G401.6 (cell line): ENCODE measurements around the gene PARVB.
"Not testable (repeated sequence)": the region's sequence is repeated elsewhere in the genome, so short reads cannot be mapped to it uniquely, and the experiment has no call there.

ENCODE experiments used
- FAIRE-seq: peaks from 2 replicates; lab custom pipeline; 2012; peaks lifted over from hg19 to GRCh38; lab: Jason Lieb, UNC

PARVB gene

DNA sequence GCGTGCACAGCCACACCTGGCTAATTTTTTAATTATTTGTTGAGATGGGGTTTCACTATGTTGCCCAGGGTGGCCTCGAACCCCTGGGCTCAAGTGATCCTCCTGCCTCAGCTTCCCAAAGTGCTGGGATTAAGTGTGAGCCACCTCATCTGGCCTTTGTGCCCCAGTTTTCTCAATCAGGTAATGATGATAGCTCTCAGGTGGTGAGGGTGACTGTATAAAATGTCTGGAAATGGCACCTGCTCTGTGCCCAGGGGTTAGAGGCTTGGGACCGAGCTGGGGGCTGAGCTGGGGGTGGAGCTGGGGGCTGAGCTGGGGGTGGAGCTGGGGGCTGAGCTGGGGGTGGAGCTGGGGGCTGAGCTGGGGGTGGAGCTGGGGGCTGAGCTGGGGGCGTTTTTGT, 32.5 kb downstream of the PARVB start:
- not testable (repeated sequence) for FAIRE-seq

DNA sequence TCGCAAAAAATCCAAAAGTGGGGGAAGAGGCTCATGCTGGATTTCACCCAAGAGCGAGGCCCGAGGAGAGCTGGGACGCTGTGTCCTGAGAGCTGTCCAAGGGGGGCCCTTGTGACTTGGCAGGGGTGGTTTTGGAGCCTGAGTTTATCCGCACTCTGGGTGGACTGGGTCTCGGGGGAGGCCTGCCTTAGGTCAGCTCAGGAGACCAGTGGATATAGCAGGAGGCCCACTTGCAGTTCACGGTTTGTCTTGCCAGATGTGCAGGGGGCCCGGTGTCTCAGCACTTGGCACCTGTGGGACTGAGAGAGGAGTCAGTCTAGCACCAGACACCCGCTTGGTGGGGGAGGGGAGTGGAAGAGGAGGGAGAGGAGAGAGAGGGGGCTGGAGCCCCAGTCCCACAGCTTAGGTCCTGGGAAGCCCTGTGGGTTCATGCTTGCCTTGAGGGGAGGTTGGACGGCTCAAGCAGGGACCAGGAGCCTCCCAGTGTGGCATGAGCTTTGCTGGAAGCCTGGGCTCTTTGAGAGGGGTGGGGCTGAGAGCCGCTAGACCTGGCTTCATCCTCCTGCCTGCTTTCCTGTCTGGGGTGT, 33.4 kb downstream of the PARVB start:
- no peak for FAIRE-seq

DNA sequence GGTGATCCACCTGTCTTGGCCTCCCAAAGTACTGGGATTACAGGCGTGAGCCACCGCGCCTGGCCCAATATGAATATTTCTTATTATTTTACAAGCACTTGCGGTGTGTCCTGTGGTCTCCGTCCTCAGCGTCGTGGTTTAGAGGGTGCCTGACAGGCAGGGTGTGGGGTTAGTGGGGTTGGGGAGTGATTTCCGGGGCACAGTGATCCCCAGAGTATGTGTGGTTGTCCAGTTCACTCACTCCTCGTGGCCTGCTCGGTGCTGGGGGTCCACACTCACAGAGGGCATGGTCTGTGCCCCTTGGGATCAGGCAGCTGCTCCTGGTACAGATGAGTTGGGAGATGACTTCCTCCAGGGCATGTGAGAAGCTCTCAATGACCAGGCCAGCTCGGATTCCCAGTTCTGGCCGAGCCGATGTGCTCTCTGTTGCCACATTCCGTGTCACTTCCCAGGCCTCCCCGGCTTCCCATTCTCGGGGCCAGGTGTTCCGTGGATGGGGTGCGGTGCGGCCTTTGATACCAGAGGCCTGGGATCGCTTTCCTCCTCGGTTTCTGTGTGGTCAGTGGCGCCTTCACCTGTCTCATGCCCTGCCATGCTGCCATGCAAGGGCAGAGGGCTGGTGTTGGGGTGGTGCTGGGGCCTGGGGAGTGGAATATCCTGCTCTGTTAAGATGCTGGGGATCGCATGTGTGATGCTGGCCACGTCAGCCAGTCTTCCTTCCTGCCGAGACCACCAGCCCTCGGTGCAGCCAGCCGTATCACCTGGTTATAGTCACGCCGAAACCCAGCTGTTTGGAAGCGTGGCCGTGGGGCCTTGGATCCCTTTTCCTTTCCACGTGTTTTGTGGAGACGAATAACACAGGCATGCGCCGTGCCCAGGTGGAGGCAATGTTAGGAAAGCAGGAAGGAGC, 39.6 kb downstream of the PARVB start:
- FAIRE-seq = no peak

DNA sequence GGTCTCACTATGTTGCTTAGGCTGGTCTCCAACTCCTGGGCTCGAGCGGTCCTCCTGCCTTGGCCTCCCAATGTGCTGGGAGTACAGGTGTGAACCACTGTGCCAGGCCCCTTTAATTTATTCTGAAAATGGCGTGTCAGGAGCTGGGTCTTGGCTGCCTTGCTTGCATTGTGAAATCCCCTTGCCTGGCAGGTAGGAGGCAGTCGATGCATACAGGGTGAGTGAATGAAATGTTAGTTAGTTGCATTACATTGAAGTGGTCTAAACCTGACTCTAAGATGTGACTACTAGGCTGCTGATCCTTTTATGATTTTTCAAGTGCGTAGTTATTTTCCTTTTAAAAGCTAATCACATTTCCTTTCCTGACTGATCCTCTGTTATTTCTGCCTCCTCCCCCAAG, 42.9 kb downstream of the PARVB start:
- FAIRE-seq = no peak

DNA sequence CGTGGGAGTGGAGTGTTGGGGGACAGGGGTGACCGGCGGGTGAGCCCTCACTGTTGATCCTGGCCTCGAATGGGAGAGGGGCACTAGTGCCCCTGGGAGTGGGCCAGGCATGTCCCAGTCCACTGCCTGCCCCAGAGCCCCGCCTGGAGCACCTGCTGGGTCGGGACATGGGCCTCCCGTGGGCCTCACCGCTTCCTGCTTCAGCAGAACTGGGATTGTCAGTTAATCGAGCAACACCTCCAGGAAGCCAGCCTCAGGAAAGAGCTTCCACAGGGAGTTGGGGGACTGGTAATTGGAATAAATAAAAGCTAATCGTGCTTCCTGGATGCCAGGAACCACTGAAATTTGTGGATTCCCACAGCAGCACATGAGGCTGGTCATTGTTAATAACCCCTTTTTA, 43.8 kb downstream of the PARVB start:
- FAIRE-seq = no peak

DNA sequence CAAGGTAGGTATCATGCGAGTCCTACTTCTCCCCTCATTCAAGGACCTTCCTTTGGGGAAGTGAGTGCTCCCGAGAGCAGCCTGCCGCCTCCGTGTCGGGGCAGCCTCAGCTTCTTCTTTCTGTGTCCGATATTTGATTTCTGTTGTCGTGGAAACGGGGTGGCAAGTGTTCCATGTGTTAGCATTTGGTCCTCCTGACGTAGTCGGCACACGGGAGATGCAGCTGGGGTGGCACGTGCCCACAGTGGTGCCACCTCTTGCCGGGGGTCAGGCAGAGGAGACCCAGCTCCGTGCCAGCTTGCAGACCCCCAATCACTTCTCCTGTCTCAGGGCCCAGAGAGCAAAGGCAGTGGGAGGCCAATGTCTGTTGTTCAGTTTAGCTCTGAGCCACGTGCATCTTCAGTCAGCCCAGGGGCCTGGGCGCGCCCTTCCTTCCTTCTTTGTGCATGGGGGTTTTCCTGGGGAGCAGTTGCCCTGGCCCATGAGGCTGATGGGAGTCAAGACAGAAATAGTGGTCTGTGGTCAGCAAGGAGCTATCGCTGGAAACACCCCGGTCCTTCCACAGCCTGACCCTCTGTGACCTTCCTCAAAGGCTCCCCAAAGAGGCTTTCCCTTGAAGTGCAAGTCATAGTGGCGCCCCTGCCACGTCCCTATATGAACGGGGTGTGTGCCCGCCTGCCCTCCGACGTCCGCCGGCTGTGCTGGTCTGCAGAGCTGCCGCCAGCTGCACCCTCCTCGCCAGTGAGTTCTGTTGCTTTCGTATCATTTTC, 44.5 kb downstream of the PARVB start:
- no peak for FAIRE-seq

DNA sequence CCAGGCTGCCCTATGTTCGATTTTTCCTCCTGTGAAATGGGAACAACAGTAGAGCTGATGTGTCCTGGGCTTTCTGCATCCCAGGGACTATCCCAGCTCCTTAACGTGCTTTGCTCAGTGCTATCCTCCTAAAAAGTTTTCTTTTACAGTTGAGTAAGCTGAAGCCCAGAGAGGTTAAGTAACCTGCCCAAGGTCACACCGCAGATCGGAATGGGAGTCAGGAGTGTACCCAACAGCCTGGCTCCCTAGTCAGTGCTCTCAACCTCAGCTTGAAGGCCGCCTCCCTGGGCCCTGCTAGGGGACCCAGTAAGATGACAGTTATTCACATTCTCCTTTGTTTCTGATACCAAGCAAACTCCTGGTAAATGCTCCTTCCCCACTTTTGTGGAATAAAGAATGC, 45.9 kb downstream of the PARVB start:
- no peak for FAIRE-seq

DNA sequence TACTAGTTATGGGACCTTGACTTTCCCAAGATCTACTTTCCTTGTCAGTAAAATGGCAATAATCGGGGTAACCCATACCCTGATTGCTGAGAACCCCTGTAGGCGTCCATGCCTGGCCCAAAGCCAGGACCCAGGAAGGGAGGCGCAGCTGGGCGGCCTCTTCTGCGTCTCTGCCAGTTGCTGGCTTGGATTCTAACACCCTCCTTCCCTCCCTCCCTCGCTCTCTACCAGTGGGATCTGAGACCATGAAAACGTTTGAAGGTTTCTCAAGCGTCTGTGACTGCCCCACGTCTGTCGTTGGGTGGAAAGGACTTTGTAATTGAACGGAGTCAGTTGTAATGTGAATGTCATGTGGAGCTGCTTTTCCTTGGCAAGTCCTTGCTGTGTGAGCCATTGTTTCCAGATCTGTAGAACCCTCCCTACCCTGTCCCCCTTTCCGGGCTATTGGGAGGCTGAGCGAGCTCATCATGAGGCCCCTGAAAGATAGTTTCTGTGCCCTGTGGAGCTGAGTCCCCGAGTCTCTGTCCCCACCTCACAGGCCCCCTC, 47.8 kb downstream of the PARVB start:
- no peak for FAIRE-seq

DNA sequence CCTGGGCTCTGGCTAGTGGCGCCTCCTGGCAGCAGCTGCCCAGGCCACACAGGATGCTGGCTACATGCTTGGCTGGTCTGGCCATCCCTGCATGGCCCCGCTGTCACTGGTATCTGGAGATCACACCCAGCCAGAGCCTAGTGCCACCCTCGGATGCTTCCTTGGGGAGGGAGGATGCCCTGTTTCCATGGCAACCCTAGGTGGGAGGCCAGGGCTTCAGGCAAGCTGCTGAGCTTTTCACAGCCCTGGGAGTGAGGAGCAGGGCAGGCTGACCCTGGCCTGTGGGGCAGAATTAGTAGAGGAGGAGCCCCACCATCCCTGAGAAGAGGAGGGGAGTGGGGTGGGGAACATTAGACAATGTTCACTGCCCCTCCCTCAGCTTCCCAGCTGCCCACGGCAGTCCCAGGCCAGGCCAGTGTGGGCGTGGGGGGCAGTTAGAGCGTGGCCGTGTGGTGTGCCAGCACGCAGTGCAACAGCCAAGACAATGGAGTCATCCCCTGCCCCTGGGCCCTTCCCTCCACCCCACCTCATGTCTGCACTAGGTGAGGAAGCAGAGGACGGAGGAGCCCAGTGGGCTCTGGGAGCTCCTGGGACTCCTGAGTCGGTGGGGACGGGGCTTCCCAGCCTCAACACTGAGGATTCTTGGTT, 50.4 kb downstream of the PARVB start:
- no peak for FAIRE-seq

DNA sequence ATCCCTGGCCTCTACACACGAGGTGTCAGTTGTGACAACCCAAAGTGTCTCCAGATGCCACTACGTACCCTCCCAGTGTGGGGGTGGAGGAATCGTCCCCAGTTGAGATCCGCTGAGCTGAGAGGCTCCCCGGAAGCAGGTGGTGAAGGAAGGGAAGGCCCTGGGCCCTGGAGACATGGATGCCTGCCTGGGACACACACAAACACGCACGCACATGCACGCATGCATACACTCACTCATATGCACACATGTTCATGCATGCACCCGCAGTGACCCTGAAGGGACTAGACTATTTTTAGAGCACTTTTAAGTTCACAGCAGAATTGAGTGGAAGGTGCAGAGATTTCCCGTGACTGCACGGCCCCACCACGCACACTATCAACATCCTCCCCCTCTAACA, 50.9 kb downstream of the PARVB start:
- FAIRE-seq = no peak

DNA sequence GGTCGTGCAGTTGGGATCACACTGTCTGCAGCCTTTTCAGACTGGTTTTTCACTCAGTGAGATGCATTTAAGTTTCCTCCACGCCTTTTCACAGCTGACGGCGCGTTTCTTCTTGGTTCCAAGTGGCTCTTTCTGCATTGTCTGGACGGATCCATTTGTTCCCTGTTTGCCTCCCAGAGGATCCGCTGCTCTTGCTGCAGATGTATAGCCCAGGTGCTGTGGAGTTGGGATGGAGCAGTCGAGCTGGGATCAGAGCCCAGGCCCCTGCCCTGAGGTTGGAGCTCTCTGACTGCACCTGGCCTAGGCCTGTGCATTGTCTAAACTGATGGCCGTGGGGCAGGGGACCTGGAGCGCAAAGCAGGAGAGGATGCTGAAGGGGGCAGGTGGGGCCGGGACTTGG, 51.6 kb downstream of the PARVB start:
- FAIRE-seq = no peak

DNA sequence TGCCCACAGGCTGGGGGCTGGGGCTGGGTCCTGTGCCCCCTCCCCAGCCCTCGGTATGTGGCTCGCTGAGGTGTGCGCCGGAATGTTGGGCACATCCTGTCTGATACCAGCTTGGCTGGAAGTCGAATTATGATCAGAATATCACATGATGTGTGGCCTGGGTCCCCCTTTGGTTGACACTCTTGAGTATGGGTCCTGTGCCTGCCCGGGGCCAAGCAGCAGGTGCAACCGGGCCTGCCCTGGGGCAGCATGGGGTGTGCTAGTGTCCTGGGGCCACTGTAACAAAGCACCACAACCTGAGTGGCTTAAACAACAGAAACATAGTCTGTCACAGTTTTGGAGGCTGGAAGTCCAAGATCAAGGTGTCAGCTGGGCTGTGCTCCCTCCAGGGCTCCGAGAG, 52.7 kb downstream of the PARVB start:
- FAIRE-seq = no peak

DNA sequence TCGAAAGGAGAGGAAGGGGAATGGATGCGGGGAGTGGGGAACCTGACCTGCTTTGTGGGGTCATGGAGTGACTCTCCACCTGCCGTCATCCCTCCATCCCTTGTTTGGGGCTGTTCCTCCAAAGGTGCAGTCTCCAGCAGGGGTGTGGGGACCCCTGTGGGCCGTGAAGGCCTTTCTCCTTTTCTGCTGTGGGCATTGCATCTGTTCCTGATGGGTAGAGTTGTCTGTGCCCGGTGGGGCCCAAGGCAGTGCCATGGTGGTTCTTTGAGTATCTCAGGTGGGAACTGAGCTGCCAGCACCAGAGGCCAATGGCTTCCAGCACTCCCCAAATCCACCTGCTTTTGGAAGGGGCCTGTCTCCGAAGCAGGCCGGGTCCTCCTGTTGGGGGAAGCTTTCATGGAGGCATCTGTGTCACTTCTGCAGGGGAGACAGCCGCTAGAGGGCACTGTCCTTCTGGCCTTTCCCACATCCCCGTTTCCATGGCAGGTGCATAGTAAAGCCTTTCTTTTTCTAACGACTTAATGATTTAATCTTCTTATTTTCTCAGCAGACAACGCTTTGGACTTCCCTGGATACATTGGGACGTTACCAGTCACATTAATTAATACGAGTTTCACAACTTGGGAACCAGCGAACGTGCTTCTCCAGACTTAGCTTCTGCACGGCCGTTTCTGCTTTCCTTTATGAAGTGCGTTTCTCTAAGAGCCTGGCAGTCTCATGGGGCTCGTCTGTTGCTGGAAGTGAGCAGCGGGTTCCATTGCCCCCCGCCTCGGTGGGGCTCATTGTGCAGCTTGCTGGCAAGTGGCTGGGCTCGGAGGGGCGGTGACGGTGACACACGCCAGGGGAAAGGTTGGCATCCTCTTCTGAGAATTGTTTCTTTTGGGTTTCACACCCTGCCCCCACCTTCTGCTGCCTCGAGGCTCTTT, 57.1 kb downstream of the PARVB start:
- FAIRE-seq = peak; percentile 17

DNA sequence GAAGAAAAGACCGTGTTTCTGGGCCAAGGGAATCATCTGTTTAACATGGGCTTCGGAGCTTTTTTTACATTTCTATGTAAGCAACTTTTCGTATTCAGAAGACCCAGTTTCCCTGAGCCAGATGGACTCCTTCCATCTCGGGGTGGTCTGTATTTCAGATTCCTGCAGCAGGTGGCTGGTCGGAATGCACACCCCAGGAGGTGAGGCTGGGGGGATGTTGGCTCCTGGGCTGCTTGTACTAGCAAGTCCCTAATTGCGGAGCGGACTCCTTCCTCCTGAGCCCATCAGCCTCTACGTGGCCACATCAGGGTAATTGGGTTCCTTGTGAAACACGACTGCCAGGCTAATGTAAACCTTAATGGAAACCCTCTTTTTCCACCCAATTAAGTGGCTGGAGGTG, 58.7 kb downstream of the PARVB start:
- no peak for FAIRE-seq

DNA sequence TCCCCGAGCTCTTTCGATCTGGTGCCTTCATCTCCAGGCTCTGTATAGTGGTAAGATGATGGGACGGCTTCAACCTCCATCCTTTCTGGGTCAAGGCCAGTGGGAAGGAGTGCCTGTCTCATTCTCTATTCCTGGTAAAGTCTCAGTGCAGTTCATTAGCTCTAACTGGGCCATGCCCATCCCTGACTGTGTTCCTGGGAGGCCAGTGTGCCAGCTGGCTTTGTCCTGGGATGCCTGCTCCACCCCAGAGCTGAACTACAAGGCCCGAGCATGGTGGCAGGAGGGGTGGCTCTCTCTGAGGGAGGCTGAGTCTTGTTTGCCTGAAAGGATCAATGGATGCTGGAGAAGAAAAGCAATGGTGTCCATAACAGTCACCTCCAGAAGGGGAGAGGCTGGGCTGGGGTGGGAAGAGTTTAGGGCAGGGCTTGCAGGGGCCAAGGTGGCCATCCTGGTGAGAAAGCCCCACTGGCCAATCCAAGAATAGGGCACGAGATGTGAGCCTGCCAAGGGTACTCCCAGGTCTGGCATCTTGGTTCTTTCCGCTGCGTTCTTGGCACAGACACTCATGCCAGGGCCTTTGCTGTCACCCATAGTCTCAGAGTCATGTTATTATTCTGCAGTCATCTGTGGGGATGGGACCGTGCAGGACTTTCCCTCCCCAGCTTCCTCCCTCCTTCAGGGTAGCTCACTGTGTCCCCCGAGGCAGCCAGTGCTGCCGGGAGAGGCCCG, 60.1 kb downstream of the PARVB start:
- FAIRE-seq = no peak

DNA sequence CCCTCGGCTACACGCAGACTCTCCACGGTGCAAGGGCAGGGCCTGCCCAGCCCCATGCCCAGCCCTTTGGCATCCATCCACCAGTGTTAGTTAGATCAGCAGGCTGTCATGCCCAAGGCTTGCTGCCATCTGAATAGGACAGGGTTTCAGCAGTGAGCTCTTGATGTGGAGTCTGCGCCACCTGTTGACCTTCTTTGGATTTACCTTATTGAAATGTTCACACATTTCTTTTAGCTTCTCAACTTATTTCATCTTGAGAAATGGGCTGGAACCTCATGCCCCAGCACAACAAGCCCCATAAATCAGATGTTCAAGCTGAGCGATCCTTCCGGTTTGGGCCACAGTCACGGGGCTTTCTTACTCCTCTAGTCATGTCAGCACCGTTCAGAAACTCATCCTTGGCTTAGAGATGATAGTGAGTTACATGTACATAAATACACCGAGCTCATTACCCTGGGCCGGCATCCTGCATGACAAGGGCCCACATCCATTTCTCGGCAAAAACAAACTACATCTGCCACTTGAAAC, 61.7 kb downstream of the PARVB start:
- peak; percentile 77 for FAIRE-seq

DNA sequence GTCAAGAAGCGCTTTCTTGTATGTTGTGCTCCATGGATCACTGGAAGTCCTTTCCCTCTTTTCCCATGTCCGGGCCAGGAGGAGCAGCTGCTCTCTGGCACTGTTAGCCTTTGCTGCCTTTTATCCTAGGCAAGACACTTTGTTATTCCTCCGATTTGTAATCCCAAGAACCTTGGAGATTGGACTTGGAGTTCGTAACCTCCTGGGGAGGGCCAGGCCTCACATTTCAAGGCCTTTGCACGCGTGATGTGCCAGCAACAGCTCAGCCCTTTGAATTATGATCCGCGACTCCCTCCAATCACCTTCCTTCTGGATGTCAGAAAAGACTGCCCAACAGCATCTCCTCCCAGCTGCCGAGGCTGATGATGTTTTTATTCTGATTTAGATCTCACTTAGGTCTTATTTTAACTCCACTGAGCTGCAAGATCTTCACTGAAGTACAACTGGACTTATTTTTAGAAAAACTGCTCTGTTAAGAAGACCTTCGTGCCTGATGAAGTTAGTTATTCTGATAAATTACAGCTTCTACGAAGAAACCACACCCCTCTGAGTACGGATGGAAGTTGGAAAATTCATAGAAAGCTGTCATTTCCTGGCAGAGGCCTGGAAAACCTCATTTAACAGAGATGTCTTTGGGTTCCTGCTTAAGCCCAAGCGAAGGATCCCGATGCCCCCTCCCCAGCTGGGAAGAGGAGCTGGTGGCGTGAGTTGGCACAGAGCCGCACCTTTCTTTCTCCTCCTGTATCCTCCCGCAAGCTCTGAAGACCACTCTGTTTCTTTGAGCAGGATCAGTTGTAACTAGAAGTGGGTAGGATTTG, 62.4 kb downstream of the PARVB start:
- no peak for FAIRE-seq

DNA sequence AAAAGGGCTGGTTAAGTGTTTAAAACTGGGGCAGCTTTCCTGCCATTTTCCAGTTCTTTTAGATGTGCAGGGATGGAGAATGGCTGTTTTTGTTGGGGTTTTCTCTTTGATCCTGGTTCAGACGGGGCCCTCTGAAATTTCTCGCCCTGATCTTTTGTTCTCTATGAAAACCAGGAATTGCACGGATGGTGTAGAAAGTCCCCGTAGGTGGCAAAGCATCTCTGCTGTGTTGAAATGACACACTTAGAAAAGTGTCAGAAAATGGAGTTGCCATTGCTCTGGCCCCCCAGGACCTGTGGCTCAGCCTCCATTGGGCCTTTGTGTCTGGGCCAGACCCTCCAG, 63.0 kb downstream of the PARVB start:
- FAIRE-seq = no peak

DNA sequence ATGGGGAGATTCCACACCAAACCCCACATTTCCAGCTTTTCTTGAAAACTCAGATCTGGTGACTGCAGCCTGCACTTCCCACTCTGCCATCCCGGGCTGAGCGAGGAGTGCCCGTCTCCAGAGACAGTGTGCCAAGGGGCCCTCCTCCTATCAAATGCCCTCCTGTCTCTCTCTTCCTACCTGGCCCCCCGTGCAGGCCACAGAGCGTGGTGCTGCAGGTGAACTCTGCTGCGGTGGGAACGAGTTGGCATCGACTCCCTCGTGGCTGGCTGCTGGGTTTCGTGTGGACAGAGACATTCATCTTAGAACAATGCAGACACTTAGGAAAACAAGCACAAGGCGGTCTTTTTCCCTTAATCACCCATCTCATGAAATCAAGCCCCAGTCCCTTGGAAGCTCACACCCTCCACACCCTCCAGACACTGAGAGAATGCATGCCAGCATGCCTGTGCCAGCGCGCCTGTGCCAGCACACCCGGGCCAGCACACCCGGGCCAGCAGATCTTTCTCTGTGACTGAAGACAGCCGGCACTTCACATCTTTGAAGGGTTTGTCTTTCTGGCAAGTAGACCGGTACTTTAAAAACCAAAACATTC, 65.0 kb downstream of the PARVB start:
- no peak for FAIRE-seq
